H1 (cell line): ENCODE data around the gene ABCA9.

Experiments
- POLR2A ChIP-seq, 2 experiments: IDR thresholded peaks; 1 replicate in 1 of 2; 2 replicates in 1 of 2; pipeline ENCODE4 v1.6.1; 2011; ENCODE audit warnings: low read depth in 2 of 2, low read length in 2 of 2, mild to moderate bottlenecking in 2 of 2; ENCODE audit errors: control extremely low read depth in 1 of 2
- POLR2AphosphoS5 ChIP-seq: IDR thresholded peaks from 2 replicates; pipeline ENCODE4 v1.6.1; 2011; ENCODE audit warnings: low read depth, low read length
- YY1 ChIP-seq: IDR thresholded peaks from 2 replicates; pipeline ENCODE4 v1.6.1; 2011; ENCODE audit warnings: low read depth, mild to moderate bottlenecking, low read length

GRCh38 chr17:69050999-69051775, 9.5 kb downstream of the ABCA9 start:
- TF ChIP-seq POLR2A (IDR thresholded peaks at IDR 0.05; ENCODE audit: control extremely low read depth in 1 of 2, low read depth in 2 of 2, low read length in 2 of 2) (no peak), POLR2AphosphoS5 (no peak), YY1 (no peak)
